NCI-H82 (cell line): ENCODE measurements around the gene OASL.

Experiments used
- DNase-seq: peaks from one replicate; lab custom pipeline; 2025; lab: John Stamatoyannopoulos, UW

Gene OASL

GRCh38 chr12:120991965-120992364 lies 47.1 kb downstream of the OASL start:
- no peak for DNase-seq

- DNase-seq, result no peak
These were observed 48.5 kb downstream of the OASL start for GRCh38 chr12:120990487-120991055.

- DNase-seq, result no peak
These were observed 49.4 kb downstream of the OASL start for GRCh38 chr12:120989687-120990086.

GRCh38 chr12:120988658-120989057 lies 50.4 kb downstream of the OASL start:
- DNase-seq, result no peak

- DNase-seq, result no peak
These were observed 50.8 kb downstream of the OASL start for GRCh38 chr12:120988234-120988633.

GRCh38 chr12:120984351-120984898 lies 54.6 kb downstream of the OASL start:
- peak; percentile 12 for DNase-seq

- no peak for DNase-seq
These were observed 55.3 kb downstream of the OASL start for GRCh38 chr12:120983759-120984158.

GRCh38 chr12:120982659-120983058 lies 56.4 kb downstream of the OASL start:
- no peak for DNase-seq

- no peak for DNase-seq
These were observed 57.6 kb downstream of the OASL start for GRCh38 chr12:120981407-120981941.

GRCh38 chr12:120980800-120981368 lies 58.2 kb downstream of the OASL start:
- no peak for DNase-seq

- no peak for DNase-seq
These were observed 59.0 kb downstream of the OASL start for GRCh38 chr12:120979862-120980696.

GRCh38 chr12:120979220-120979861 lies 59.7 kb downstream of the OASL start:
- no peak for DNase-seq

GRCh38 chr12:120978296-120979219 lies 60.5 kb downstream of the OASL start, which contains the start of gene HNF1A:
Gene HNF1A, plus strand, starts transcription at chr12:120978543. Its CDS starts 226 bp downstream, at chr12:120978769.
- DNase-seq, result no peak

GRCh38 chr12:120977531-120978295 lies 61.3 kb downstream of the OASL start:
- no peak for DNase-seq

- DNase-seq, result no peak
These were observed 66.0 kb downstream of the OASL start for GRCh38 chr12:120972870-120973543.

GRCh38 chr12:120971299-120972180 lies 67.5 kb downstream of the OASL start:
- DNase-seq, result peak; percentile 64

GRCh38 chr12:120970310-120970709 lies 68.7 kb downstream of the OASL start:
- no peak for DNase-seq
